Measurements from ENCODE around the gene NDUFS2. TPM values are rescaled to one million over a fixed set of nuclear protein-coding genes. Genes with fewer than 3 reads are reported as not detected.
A peak's percentile ranks its signal among the peaks of the same experiment; 100 is the strongest.

NDUFS2 gene
- total and polyA plus RNA-seq, 9 of the 15 experiments (the other 6 are each of a cell fraction or from before 2014, with no cell fraction given) = 70.0 to 176 (median 141) TPM

GRCh38 chr1:161153682-161154337, 48.4 kb upstream of the NDUFS2 start, which contains the start of gene UFC1 (continued):
- peak; percentile 95 for TF ChIP-seq AFF4 (CRISPR knock-in tag; IDR thresholded peaks at IDR 0.05)
- peak; percentile 59 to 75 for TF ChIP-seq AFF1 (IDR thresholded peaks at IDR 0.05; ENCODE audit: low read depth in 1 of 2, partially characterized antibody in 2 of 2)
- TF ChIP-seq ZNF695 (CRISPR knock-in tag; IDR thresholded peaks at IDR 0.05) = no peak
- TF ChIP-seq SMAD1 (IDR thresholded peaks at IDR 0.05; ENCODE audit: low read depth, low read length, partially characterized antibody) = peak; percentile 86
- TF ChIP-seq SPI1 (IDR thresholded peaks at IDR 0.05; ENCODE audit: borderline replicate concordance, low read depth, low read length) = peak; percentile 92
- TF ChIP-seq TCF7L2 (IDR thresholded peaks at IDR 0.05; ENCODE audit: low read depth, low read length) = 0 out of 2 replicates have a peak, but pooled peaks have one; percentile 35
- TF ChIP-seq USF1 (CRISPR knock-in tag; IDR thresholded peaks at IDR 0.05) = peak; percentile 41; the same call in 1 of the 2 replicates
- peak; percentile 97 for TF ChIP-seq CREB3L1 (IDR thresholded peaks at IDR 0.05; ENCODE audit: borderline replicate concordance, low read depth)
- TF ChIP-seq NFRKB (IDR thresholded peaks at IDR 0.05; ENCODE audit: low read depth) = peak; percentile 100
